ENCODE data around the gene TBX20. TPM values are rescaled to one million over a fixed set of nuclear protein-coding genes. Genes with fewer than 3 reads are reported as not detected.

The TBX20 gene
- total and polyA plus RNA-seq, 4 donors: 0.21 to 0.89 (median 0.59) TPM

GRCh38 chr7:35280902-35281301 lies 27.0 kb upstream of the TBX20 start:
- DNase-seq (ENCODE audit: low spot score): no peak
- no peak for TF ChIP-seq RXRA (IDR thresholded peaks at IDR 0.05)
- no peaks in the 10 kb centered on the region for H3K36me3 ChIP-seq (ENCODE audit: control insufficient read depth in 4 of 4, insufficient read depth in 3 of 4, low read depth in 1 of 4, low read length in 3 of 4)
- H3K4me1 ChIP-seq (ENCODE audit: control insufficient read depth in 4 of 4, insufficient read depth in 4 of 4, low read length in 3 of 4): no peaks in the 10 kb centered on the region
- no peak overlapping the region for H3K4me3 ChIP-seq (ENCODE audit: low read depth in 1 of 3, low read length in 3 of 3)
- no peaks in the 10 kb centered on the region for H3K9me3 ChIP-seq (ENCODE audit: control insufficient read depth in 4 of 4, low read length in 3 of 4)
- H3K27me3 ChIP-seq (ENCODE audit: control insufficient read depth in 4 of 4, insufficient read depth in 4 of 4, low read length in 3 of 4): peaks cover 0 to 11% (median 6%) of the 10 kb centered on the region in 4 donors
- 52% methylated on average over 4 of the region's 4 CpGs for WGBS
- H3K9ac ChIP-seq (ENCODE audit: low read depth in 1 of 2, low read length in 2 of 2): no peak overlapping the region
- H3K27ac ChIP-seq (ENCODE audit: low read depth in 1 of 2, low read length in 2 of 2): no peak overlapping the region

- Histone ChIP-seq H3K9ac (ENCODE audit: low read depth in 1 of 2, low read length in 2 of 2) (no peak overlapping the region), H3K9me3 (ENCODE audit: control insufficient read depth in 4 of 4, low read length in 3 of 4) (no peaks in the 10 kb centered on the region), H3K4me1 (ENCODE audit: control insufficient read depth in 4 of 4, insufficient read depth in 4 of 4, low read length in 3 of 4) (no peaks in the 10 kb centered on the region), H3K36me3 (ENCODE audit: control insufficient read depth in 4 of 4, insufficient read depth in 3 of 4, low read depth in 1 of 4, low read length in 3 of 4) (no peaks in the 10 kb centered on the region), H3K4me3 (ENCODE audit: low read depth in 1 of 3, low read length in 3 of 3) (no peak overlapping the region), H3K27ac (ENCODE audit: low read depth in 1 of 2, low read length in 2 of 2) (no peak overlapping the region), H3K27me3 (ENCODE audit: control insufficient read depth in 4 of 4, insufficient read depth in 4 of 4, low read length in 3 of 4) (peaks cover 0 to 11% (median 0%) of the 10 kb centered on the region in 4 donors)
- DNase-seq (ENCODE audit: low spot score): no peak
- WGBS: 89% methylated on average over 1 of the region's 1 CpG
- TF ChIP-seq YY1 (IDR thresholded peaks at IDR 0.05): no peak
- no peak for TF ChIP-seq RAD21 (IDR thresholded peaks at IDR 0.05)
- TF ChIP-seq GABPA (IDR thresholded peaks at IDR 0.05 in 1 of 2, conservative IDR thresholded peaks at IDR 0.05 in 1 of 2): no peak
- no peak for TF ChIP-seq FOXA2 (IDR thresholded peaks at IDR 0.05)
- no peak for TF ChIP-seq ZBTB33 (IDR thresholded peaks at IDR 0.05)
- no peak for TF ChIP-seq EGR1 (IDR thresholded peaks at IDR 0.05; ENCODE audit: low read depth in 2 of 2)
- no peak for TF ChIP-seq NR2F2 (IDR thresholded peaks at IDR 0.05)
- no peak for TF ChIP-seq RXRA (IDR thresholded peaks at IDR 0.05)
- no peak for TF ChIP-seq JUND (IDR thresholded peaks at IDR 0.05)
- no peak for TF ChIP-seq REST (IDR thresholded peaks at IDR 0.05)
- no peak for TF ChIP-seq TAF1 (conservative IDR thresholded peaks at IDR 0.05)
- no peak for TF ChIP-seq HNF4A (conservative IDR thresholded peaks at IDR 0.05)
- no peak for TF ChIP-seq FOXA1 (IDR thresholded peaks at IDR 0.05)
- no peak for TF ChIP-seq SP1 (IDR thresholded peaks at IDR 0.05)
- no peak for TF ChIP-seq CTCF (IDR thresholded peaks at IDR 0.05; ENCODE audit: low read depth, low read length, missing input control)
- no peak for TF ChIP-seq HNF4G (IDR thresholded peaks at IDR 0.05)
- TF ChIP-seq ATF3 (IDR thresholded peaks at IDR 0.05): no peak
Observed at GRCh38 chr7:35277359-35277758, 23.5 kb upstream of the TBX20 start.

Data from liver (tissue), 9 donors.